ENCODE results near the gene SNED1.

SNED1 gene

DNA sequence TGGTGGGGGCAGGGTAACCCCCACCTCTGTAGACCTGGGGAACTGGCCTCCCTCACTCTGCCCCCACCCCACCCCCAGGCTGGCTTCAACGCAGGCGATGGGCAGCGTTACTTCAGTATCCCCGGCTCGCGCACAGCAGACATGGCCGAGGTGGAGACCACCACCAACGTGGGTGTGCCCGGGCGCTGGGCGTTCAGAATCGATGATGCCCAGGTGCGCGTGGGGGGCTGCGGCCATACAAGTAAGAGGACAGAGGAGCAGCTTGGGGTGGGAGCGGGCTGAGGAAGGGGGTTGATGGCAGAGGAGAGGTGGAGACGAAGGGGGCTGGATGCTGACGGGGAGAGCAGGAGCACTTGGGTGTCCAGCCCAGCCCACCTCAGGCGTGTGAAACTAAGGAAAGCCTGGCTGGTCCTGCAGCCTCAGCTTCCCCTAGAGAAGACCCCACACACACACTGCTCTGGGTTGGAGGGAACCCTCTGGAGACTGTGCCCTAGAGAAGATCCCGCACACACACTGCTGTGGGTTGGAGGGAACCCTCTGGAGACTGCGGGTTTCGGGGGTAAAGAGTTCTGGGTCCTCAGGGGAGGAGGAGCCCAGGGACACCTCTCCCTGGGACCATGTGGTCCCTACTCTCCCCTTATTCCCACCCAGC, 36.2 kb downstream of the SNED1 start:
- in situ Hi-C loops (cut with HindIII; ENCODE audit: low pct_ligation_motif_present, low pct_unique_long_range_greater_than_20kb, low sequenced_read_pairs), result no loop called here
- no peak for DNase-seq

GRCh38 chr2:241035142-241035817, 36.9 kb downstream of the SNED1 start:
- DNase-seq, result no peak
- in situ Hi-C loops (cut with HindIII; ENCODE audit: low pct_ligation_motif_present, low pct_unique_long_range_greater_than_20kb, low sequenced_read_pairs), result no loop called here

DNA sequence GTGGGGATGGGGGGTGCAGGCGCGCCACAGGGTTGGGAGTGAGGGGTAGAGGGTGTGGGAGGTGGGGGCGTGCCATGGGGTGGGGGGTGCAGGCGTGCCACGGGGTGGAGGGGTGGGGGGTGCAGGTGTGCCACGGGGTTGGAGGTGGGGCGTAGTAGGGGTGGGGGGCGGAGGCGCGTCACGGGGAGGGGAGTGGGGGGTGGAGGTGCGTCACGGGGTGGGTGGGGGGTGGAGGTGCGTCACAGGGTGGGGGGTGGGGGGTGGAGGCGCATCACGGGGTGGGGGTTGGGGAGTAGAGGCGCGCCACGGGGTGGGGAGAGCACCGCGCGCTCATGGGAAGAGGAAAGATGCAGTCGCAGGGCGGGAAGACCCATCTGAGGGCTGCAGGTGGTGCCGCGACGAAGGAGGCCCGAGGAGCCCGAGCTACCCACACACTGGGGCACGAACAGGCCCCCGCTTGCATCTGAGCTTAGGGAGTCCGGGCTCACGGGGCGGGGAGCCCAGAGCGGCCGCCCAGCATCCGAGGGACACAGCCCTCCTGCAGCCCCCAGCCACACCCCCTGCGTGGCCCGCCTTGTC, 37.5 kb downstream of the SNED1 start:
- DNase-seq, result no peak
- in situ Hi-C loops (cut with HindIII; ENCODE audit: low pct_ligation_motif_present, low pct_unique_long_range_greater_than_20kb, low sequenced_read_pairs), result no loop called here

DNA sequence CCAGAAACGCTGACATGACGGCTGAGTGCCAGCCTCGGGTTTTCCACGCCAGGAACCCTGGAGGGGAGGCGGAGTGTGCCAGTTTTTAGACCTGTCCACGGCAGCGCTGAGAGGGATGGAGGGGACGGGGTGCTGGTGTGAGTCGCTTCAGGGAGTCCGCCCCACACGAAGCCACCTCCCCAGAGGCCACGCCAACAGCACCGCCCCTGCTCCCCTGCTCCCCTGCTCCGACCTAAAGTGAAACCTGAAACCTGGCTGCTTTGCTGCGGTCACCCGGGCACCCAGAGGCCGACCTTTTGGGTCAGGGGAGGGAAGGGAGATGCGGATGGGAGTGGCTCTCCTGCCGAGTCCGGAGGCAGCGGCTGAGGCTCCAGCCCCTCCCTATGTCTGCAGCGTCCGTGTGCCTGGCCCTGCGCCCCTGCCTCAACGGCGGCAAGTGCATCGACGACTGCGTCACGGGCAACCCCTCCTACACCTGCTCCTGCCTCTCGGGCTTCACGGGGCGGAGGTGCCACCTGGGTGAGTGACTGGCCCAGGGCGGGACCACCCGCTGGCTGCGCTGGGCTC, 38.1 kb downstream of the SNED1 start:
- DNase-seq, result peak; percentile 26

DNA sequence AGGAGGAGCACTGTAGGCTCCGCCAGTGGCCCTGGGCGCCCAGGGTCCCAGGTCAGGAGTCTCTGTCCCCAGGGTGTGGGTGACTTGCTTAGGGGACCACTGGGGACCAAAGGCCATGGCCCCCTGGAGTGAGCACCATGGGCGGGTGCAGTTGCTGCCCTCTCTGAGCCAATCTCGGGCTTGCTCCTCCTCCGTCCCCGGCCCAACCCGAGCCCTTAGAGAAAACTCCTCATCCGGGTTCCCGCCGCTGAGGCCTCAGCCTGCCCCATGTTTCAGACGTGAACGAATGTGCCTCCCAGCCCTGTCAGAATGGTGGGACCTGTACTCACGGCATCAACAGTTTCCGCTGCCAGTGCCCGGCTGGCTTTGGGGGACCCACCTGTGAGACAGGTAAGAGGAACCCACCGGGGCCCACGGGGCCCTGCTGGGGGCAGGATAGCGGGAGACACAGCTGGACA, 38.6 kb downstream of the SNED1 start:
- DNase-seq, result no peak
- in situ Hi-C loops (cut with HindIII; ENCODE audit: low pct_ligation_motif_present, low pct_unique_long_range_greater_than_20kb, low sequenced_read_pairs), result no loop called here

More for the DNA sequence above, 38.1 kb downstream of the SNED1 start:
- in situ Hi-C loops (cut with HindIII; ENCODE audit: low pct_ligation_motif_present, low pct_unique_long_range_greater_than_20kb, low sequenced_read_pairs), result no loop called here

DNA sequence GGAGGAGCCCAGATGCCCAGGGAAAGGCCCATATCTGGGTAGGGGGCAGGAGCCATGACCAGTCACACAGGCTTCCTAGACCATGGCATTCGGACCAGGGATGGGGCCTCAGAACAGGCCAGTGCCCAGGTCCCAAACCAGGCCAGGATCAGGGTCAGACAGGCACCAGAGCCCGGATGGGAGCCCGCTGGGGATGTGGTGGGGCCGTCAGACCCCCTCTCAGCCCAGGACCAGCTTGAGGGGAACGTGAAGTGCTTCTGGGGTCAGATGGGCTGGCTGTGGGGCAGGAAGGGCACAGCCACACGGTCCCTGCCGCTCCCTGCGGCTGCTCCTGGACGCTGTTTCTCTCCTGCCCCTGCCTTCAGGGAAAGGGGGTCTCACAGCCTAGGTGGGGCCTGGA, 39.1 kb downstream of the SNED1 start:
- DNase-seq, result no peak
- in situ Hi-C loops (cut with HindIII; ENCODE audit: low pct_ligation_motif_present, low pct_unique_long_range_greater_than_20kb, low sequenced_read_pairs), result no loop called here

- no peak for DNase-seq
- in situ Hi-C loops (cut with HindIII; ENCODE audit: low pct_ligation_motif_present, low pct_unique_long_range_greater_than_20kb, low sequenced_read_pairs), result no loop called here
These were observed 40.2 kb downstream of the SNED1 start for GRCh38 chr2:241038374-241039180.

- no peak for DNase-seq
- in situ Hi-C loops (cut with HindIII; ENCODE audit: low pct_ligation_motif_present, low pct_unique_long_range_greater_than_20kb, low sequenced_read_pairs), result no loop called here
These were observed 41.0 kb downstream of the SNED1 start for GRCh38 chr2:241039416-241039815.

- in situ Hi-C loops (cut with HindIII; ENCODE audit: low pct_ligation_motif_present, low pct_unique_long_range_greater_than_20kb, low sequenced_read_pairs), result no loop called here
- DNase-seq, result no peak
These were observed 41.8 kb downstream of the SNED1 start for GRCh38 chr2:241040081-241040803.

DNA sequence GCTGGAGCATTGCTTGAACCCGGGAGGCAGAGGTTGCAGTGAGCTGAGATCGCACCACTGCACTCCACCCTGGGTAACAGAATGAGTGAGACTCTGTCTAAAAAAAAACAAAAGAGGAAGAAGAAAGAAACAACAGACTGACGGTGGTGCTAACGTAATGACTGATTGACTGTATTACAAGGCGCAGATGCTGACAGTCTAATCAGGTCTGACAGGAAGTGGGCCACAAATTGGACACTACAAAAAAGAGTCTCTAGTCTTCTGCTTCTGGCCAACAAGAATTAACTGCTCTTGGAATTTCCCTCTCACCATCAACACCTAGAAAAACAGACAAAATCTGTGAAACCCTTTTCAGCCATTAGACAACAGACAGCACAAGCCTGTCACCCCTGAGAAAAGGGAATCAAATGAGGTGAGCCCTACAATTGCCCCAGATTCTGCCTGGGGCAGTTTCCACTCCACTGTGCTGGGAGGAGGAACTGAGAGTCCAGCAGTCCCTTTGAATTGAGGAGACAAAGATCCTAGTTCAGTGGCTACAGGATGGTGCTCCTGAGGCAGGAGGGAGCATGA, 43.3 kb downstream of the SNED1 start:
- in situ Hi-C loops (cut with HindIII; ENCODE audit: low pct_ligation_motif_present, low pct_unique_long_range_greater_than_20kb, low sequenced_read_pairs), result no loop called here
- no peak for DNase-seq

- DNase-seq, result no peak
- in situ Hi-C loops (cut with HindIII; ENCODE audit: low pct_ligation_motif_present, low pct_unique_long_range_greater_than_20kb, low sequenced_read_pairs), result no loop called here
These were observed 45.2 kb downstream of the SNED1 start for GRCh38 chr2:241043581-241043980.

- DNase-seq, result no peak
These were observed 49.0 kb downstream of the SNED1 start for GRCh38 chr2:241047253-241048010.

DNA sequence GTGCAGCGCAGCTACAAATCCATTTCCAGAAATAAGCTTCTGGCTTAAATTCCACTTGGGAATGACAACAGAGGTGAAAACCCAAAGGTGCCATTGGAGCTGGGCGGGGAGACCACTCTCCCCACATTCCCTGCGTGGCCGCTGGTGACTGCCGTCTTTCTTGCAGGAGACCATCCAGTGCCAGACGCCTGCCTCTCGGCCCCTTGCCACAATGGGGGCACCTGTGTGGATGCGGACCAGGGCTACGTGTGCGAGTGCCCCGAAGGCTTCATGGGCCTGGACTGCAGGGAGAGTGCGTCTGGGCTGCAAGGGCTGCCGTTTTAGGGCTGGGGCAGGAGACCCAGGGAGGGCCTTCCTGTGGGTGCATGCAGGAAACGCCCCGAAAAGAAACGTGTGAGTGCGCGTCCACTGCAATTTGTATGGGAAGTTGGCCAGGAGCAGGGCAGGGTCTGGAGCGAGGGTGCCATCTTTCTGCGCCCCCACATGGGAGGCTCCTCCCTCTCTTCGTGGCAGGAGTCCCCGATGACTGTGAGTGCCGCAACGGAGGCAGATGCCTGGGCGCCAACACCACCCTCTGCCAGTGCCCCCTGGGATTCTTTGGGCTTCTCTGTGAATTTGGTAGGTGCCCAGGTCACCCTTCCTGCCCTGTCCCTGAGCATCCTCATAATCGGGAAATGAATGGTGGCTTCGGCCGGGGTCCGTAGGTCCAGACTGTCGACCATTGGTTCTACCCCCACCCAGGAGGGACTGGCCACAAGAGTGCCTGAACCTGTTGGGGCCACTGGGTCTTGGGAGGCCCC, 49.9 kb downstream of the SNED1 start:
- no peak for DNase-seq

More at GRCh38 chr2:241047253-241048010, 49.0 kb downstream of the SNED1 start:
- in situ Hi-C loops (cut with HindIII; ENCODE audit: low pct_ligation_motif_present, low pct_unique_long_range_greater_than_20kb, low sequenced_read_pairs), result no loop called here

DNA sequence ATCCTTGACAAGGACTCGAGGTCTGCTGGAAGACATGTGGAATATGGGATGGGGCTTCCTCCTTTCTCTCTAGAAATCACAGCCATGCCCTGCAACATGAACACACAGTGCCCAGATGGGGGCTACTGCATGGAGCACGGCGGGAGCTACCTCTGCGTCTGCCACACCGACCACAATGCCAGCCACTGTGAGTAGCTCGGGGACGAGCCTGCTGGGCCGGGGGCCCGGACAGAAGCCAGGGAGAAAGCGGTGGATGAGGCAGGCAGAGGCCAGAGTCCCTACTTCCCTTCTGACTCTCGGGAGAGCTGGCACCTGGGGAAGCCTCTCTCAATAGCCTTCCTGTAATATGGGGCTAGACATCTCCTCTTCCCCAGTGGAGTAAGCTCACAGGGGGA, 50.5 kb downstream of the SNED1 start:
- DNase-seq, result no peak
- in situ Hi-C loops (cut with HindIII; ENCODE audit: low pct_ligation_motif_present, low pct_unique_long_range_greater_than_20kb, low sequenced_read_pairs), result no loop called here

More for the DNA sequence above, 49.9 kb downstream of the SNED1 start:
- in situ Hi-C loops (cut with HindIII; ENCODE audit: low pct_ligation_motif_present, low pct_unique_long_range_greater_than_20kb, low sequenced_read_pairs), result no loop called here

DNA sequence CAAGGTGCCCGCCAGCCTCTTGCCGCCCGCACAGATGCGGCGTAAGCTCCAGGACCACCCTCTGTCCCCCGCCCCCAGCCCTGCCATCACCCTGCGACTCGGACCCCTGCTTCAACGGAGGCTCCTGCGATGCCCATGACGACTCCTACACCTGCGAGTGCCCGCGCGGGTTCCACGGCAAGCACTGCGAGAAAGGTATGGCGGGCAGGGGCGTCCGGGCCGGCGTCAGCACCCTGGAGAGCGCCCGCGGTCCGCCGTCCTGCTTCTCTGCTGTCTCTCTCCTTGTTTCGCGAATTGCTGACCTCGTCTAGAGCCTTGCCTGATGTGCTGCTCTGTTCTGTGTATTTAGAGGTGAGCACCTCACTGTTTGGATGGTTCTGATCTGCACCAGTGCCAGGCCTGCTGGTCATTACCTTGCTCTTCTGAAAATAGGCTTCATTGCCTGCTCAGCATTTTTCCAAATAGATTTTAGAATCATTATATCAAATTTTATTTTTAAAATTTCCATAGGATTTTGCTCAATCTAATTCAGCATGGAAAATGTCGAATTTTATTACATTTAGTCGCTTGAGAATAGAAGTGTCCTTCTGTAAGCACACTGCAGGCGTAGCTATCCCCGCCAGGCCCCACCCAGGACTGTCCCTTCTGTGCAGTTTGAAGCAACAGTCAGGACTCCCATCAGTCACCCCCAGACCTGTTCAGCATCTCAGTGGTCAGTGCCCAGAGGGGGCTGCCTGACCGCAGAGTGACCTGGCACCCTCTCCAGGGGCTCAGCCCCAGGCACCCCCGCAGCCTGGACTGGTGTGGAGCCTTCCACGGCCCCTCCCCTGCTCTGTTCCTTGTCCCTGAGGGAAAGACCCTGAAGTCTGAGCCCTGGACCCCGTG, 51.6 kb downstream of the SNED1 start:
- DNase-seq, result no peak
- in situ Hi-C loops (cut with HindIII; ENCODE audit: low pct_ligation_motif_present, low pct_unique_long_range_greater_than_20kb, low sequenced_read_pairs), result no loop called here

All from ACHN (cell line).